PFSK-1 (cell line): ENCODE results near the gene CASK.

Experiments used
- FOXP2 ChIP-seq: optimal IDR thresholded peaks from 2 replicates; pipeline ENCODE3; 2011; ENCODE audit warnings: borderline replicate concordance, control low read depth, inconsistent platforms; ENCODE audit not compliant: insufficient read depth; ENCODE audit errors: extremely low read length, extremely low read depth
- POLR2AphosphoS5 ChIP-seq: IDR thresholded peaks from 2 replicates; pipeline ENCODE4 v1.6.1; 2012; ENCODE audit warnings: low read depth, mild to moderate bottlenecking, control low read depth, low read length, moderate library complexity
- SIN3A ChIP-seq: IDR thresholded peaks from 2 replicates; pipeline ENCODE4 v1.6.1; 2012; ENCODE audit warnings: mild to moderate bottlenecking, low read length, moderate library complexity, borderline replicate concordance; ENCODE audit not compliant: insufficient read depth
- TAF1 ChIP-seq: IDR thresholded peaks from 2 replicates; pipeline ENCODE4 v1.6.1; 2012; ENCODE audit warnings: low read length, control low read depth, borderline replicate concordance; ENCODE audit not compliant: insufficient read depth
- TF ChIP-seq, protein P1 (sequence below), 2 experiments: IDR thresholded peaks; 2 replicates each; pipeline versions ENCODE4 v1.6.1 to v1.8.0; 2011 to 2012; ENCODE audit warnings: low read depth in 2 of 2, low read length in 2 of 2, control low read depth in 1 of 2, inconsistent platforms in 1 of 2, mild to moderate bottlenecking in 1 of 2, moderate library complexity in 1 of 2; ENCODE audit not compliant: insufficient read depth in 1 of 2

The CASK gene

GRCh38 chrX:41730081-41730480, 193.3 kb downstream of the CASK start:
- TF ChIP-seq, protein P1, sequence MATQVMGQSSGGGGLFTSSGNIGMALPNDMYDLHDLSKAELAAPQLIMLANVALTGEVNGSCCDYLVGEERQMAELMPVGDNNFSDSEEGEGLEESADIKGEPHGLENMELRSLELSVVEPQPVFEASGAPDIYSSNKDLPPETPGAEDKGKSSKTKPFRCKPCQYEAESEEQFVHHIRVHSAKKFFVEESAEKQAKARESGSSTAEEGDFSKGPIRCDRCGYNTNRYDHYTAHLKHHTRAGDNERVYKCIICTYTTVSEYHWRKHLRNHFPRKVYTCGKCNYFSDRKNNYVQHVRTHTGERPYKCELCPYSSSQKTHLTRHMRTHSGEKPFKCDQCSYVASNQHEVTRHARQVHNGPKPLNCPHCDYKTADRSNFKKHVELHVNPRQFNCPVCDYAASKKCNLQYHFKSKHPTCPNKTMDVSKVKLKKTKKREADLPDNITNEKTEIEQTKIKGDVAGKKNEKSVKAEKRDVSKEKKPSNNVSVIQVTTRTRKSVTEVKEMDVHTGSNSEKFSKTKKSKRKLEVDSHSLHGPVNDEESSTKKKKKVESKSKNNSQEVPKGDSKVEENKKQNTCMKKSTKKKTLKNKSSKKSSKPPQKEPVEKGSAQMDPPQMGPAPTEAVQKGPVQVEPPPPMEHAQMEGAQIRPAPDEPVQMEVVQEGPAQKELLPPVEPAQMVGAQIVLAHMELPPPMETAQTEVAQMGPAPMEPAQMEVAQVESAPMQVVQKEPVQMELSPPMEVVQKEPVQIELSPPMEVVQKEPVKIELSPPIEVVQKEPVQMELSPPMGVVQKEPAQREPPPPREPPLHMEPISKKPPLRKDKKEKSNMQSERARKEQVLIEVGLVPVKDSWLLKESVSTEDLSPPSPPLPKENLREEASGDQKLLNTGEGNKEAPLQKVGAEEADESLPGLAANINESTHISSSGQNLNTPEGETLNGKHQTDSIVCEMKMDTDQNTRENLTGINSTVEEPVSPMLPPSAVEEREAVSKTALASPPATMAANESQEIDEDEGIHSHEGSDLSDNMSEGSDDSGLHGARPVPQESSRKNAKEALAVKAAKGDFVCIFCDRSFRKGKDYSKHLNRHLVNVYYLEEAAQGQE (IDR thresholded peaks at IDR 0.05; ENCODE audit: insufficient read depth in 1 of 2, low read depth in 2 of 2, low read length in 2 of 2), result no peak
- TF ChIP-seq POLR2AphosphoS5 (no peak), SIN3A (no peak), TAF1 (no peak)

- TF ChIP-seq POLR2AphosphoS5 (no peak), SIN3A (no peak), FOXP2 (no peak), TAF1 (no peak)
- TF ChIP-seq, protein P1 (IDR thresholded peaks at IDR 0.05; ENCODE audit: insufficient read depth in 1 of 2, low read depth in 2 of 2, low read length in 2 of 2), result no peak
Observed at GRCh38 chrX:41728125-41728524, 195.2 kb downstream of the CASK start.

DNA sequence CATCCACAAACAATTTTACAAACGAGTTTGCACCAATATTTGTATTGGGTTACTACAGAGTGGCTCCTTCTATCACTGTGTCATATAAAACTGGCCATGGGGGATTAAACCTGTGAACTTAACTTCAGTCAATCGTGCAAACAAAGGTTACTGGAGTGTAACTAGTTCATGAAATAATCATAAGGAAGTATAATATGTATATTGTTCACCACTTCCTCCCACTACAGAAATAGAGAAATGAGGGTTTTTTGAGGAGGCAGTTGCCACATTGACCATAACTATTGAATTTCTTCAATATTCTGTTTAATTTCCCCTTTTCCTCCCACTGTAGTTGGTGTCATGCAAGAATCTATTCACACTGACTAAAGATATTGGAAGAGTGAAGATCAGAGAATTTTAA, 199.5 kb downstream of the CASK start, which contains the start of gene GPR82:
Gene GPR82 (plus strand): TSS at position 356 of the 400 bp plus-strand sequence. CDS start 2,846 bp downstream, outside the sequence.
- TF ChIP-seq, protein P1 (IDR thresholded peaks at IDR 0.05; ENCODE audit: insufficient read depth in 1 of 2, low read depth in 2 of 2, low read length in 2 of 2), result no peak
- no peak for TF ChIP-seq POLR2AphosphoS5
- no peak for TF ChIP-seq FOXP2
- TF ChIP-seq TAF1, result no peak
- no peak for TF ChIP-seq SIN3A

DNA sequence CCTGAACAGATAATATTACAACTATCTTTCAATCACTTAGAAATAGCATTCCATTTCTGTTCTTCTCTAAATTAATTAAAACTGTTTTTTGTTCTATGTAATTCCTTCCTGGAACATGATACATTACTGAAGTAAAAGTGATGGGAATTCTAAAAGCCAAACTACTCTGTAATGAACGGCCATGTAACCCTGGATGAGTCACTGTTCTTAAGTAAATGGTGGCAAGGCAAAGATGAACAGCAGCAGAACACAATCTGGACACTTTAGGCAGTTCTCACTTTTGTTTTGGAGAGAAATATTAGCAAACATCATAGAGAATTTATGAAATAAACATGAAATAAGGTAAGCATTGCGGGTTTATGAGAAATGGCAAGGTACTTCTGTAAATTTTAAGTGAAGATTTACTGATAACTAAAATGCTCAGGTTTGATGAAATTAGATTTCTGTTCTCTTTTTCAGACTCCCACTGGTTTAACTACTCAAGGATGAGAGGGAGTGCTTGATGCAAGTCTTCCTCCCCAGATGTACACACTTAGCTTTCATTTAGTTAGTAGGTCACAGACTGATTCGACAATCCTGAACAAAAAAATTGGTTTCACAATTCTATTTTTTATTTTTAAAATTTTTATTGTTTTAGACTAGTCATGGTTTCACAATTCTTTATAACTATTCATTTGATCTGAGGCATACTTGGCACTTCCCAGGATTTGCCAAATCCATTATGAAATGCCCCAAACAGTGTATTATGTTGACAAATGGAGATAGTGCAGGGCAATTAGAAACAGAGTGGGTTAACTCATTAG, 200.3 kb downstream of the CASK start:
- TF ChIP-seq, protein P1 (IDR thresholded peaks at IDR 0.05; ENCODE audit: insufficient read depth in 1 of 2, low read depth in 2 of 2, low read length in 2 of 2), result no peak
- TF ChIP-seq FOXP2 (no peak), TAF1 (no peak), SIN3A (no peak)

DNA sequence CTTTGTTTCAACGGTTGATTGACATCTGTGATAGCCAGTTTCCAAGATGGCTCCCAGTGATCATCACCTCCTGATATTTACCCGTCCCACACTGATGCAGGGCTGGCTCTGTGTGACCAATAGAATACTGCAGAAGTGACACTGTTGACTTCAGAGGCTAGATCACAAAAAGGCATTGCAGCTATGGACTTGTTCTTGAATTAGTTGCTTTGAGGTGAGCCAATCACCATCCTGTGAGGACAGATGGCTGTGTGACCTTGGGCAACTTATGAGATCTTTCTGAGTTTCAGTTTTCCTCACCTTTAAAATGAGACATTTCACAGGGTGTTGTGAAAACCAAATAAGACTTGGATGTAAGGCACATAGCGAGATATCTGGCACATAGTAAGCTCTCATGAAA, 201.1 kb downstream of the CASK start:
- TF ChIP-seq TAF1 (no peak), SIN3A (no peak), FOXP2 (no peak), POLR2AphosphoS5 (no peak)
- TF ChIP-seq, protein P1 (IDR thresholded peaks at IDR 0.05; ENCODE audit: insufficient read depth in 1 of 2, low read depth in 2 of 2, low read length in 2 of 2), result no peak
